Adrenal gland (tissue), 5 donors: ENCODE measurements around the gene NIN.

Experiments
- POLR2A ChIP-seq, 2 donors: fragments of 450-650 bp; IDR thresholded peaks; one replicate each; pipeline ENCODE4 v1.6.1; 2017; ENCODE audit warnings: antibody characterized with exemption in 2 of 2, mild to moderate bottlenecking in 2 of 2, moderate library complexity in 1 of 2
- TF ChIP-seq, protein P1 (sequence below), 6 experiments: fragments of 450-650 bp in 4 of 6; fragments of 200-600 bp in 2 of 6; sonication (generic) in 1 of 6; IDR thresholded peaks; 1 replicate in 5 of 6; 2 replicates in 1 of 6; pipeline versions ENCODE4 v1.5.1 to v1.8.0; 2016 to 2021; ENCODE audit warnings: antibody characterized with exemption in 6 of 6, mild to moderate bottlenecking in 2 of 6, moderate library complexity in 1 of 6
- donor health status: DM: no; HTN: no; CAD: no.

DNA sequence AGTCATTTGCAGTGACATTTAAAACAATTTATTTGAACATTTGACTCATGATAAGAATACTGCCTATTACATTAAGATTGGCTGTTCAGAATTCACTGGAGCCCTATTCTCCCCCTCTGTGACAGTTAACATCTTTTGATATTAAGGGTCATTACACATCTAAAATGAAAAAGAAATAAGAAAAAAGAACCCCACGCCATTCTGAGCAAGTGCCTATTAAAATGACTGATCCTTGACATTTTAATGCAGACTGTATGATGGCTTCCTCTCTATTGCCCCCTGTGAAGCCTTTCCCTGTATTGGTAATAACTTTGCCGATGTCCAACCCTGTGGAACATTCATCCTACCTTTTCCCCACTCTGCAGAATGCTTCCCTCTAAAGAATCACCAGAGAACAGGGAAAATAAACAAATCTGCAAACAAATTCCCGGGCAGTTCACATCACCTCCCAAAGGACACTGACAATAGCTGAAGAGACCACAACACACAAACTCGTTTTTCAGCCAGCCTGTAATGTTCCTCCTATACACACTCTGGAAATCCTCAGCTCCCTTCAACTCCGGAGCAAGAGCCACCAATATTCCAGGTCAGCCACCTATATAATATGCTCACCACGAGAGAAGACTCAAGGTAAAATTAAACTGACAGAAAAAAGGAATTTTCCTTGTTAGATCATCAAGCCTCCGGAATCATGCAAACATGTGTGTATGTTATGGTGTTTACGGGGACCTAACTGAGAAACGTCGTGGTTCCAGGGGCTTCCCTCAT is 2.1 kb downstream of the NIN start:
- TF ChIP-seq, protein P1, sequence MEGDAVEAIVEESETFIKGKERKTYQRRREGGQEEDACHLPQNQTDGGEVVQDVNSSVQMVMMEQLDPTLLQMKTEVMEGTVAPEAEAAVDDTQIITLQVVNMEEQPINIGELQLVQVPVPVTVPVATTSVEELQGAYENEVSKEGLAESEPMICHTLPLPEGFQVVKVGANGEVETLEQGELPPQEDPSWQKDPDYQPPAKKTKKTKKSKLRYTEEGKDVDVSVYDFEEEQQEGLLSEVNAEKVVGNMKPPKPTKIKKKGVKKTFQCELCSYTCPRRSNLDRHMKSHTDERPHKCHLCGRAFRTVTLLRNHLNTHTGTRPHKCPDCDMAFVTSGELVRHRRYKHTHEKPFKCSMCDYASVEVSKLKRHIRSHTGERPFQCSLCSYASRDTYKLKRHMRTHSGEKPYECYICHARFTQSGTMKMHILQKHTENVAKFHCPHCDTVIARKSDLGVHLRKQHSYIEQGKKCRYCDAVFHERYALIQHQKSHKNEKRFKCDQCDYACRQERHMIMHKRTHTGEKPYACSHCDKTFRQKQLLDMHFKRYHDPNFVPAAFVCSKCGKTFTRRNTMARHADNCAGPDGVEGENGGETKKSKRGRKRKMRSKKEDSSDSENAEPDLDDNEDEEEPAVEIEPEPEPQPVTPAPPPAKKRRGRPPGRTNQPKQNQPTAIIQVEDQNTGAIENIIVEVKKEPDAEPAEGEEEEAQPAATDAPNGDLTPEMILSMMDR (IDR thresholded peaks at IDR 0.05) = no peak
- TF ChIP-seq POLR2A (IDR thresholded peaks at IDR 0.05) = no peak
